ENCODE measurements around the gene TPM4. TPM values are rescaled to one million over a fixed set of nuclear protein-coding genes. Genes with fewer than 3 reads are reported as not detected.

TPM4 gene
- total and polyA plus RNA-seq, 2 of the 8 experiments (the other 6 are each of a cell fraction or from before 2014, with no cell fraction given) = 160 to 359 TPM

DNA sequence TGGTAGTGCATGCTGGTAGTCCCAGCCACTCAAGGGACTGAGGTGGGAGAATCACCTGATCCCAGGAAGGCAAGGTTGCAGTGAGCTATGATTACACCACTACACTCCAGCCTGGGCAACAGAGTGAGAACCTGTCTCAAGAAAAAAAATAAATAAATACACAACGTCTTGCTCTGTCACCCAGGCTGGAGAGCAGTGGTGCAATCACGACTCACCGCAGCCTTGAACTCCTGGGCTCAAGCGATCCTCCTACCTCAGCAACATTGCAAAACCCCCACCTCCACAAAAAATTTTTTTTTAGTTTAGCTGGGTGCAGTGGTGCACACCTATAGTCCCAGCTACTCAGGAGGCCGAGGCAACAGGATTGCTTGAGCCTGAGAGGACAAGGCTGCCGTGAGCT, 8.8 kb downstream of the TPM4 start:
- TF ChIP-seq EP300 (IDR thresholded peaks at IDR 0.05; ENCODE audit: borderline replicate concordance in 1 of 2, low read depth in 2 of 2, low read length in 2 of 2) (no peak), BRCA1 (IDR thresholded peaks at IDR 0.05; ENCODE audit: low read depth, low read length) (no peak), POLR2A (IDR thresholded peaks at IDR 0.05; ENCODE audit: control extremely low read depth in 1 of 2, low read depth in 2 of 2, low read length in 2 of 2) (no peak), CTBP2 (IDR thresholded peaks at IDR 0.05; ENCODE audit: borderline replicate concordance, insufficient read depth, insufficient read length, low read length) (no peak), CREB1 (IDR thresholded peaks at IDR 0.05) (no peak), POLR2AphosphoS5 (IDR thresholded peaks at IDR 0.05; ENCODE audit: low read depth, low read length) (peak; percentile 43)
- TF ChIP-seq, protein P1, sequence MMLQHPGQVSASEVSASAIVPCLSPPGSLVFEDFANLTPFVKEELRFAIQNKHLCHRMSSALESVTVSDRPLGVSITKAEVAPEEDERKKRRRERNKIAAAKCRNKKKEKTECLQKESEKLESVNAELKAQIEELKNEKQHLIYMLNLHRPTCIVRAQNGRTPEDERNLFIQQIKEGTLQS (IDR thresholded peaks at IDR 0.05; ENCODE audit: insufficient read depth, low read depth, low read length) = no peak
- TF ChIP-seq, protein P2, sequence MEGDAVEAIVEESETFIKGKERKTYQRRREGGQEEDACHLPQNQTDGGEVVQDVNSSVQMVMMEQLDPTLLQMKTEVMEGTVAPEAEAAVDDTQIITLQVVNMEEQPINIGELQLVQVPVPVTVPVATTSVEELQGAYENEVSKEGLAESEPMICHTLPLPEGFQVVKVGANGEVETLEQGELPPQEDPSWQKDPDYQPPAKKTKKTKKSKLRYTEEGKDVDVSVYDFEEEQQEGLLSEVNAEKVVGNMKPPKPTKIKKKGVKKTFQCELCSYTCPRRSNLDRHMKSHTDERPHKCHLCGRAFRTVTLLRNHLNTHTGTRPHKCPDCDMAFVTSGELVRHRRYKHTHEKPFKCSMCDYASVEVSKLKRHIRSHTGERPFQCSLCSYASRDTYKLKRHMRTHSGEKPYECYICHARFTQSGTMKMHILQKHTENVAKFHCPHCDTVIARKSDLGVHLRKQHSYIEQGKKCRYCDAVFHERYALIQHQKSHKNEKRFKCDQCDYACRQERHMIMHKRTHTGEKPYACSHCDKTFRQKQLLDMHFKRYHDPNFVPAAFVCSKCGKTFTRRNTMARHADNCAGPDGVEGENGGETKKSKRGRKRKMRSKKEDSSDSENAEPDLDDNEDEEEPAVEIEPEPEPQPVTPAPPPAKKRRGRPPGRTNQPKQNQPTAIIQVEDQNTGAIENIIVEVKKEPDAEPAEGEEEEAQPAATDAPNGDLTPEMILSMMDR (IDR thresholded peaks at IDR 0.05; ENCODE audit: control extremely low read depth in 1 of 3, insufficient read depth in 1 of 3, low read depth in 1 of 3, low read length in 3 of 3) = no peak
- Histone ChIP-seq H3K56ac (replicated peaks; ENCODE audit: insufficient read length, low read depth, low read length) (no peak overlapping the region), H2BK15ac (ENCODE audit: low read length) (no peak overlapping the region), H3K4me2 (ENCODE audit: insufficient read depth in 1 of 2, low read depth in 2 of 2, low read length in 2 of 2) (no peak overlapping the region), H2BK20ac (ENCODE audit: low read length) (no peak overlapping the region), H2AFZ (ENCODE audit: low read length) (no peak overlapping the region), H3K9ac (replicated peaks in 1 of 4; ENCODE audit: extremely low read depth in 1 of 4, low read depth in 3 of 4, low read length in 3 of 4) (no peak overlapping the region), H4K8ac (ENCODE audit: extremely low read depth, insufficient read depth, low read length) (no peak overlapping the region), H3K23me2 (ENCODE audit: low read depth, low read length) (no peaks in the 10 kb centered on the region), H3K79me2 (ENCODE audit: control insufficient read depth in 1 of 2, insufficient read depth in 2 of 2, low read length in 2 of 2) (peaks cover 7 to 39% of the 10 kb centered on the region in 2 experiments; a peak in 3 of 4 replicates), H3K23ac (ENCODE audit: insufficient read length) (no peak overlapping the region), H3K18ac (ENCODE audit: extremely low read depth, low read length) (no peak overlapping the region), H3K4me3 (ENCODE audit: extremely low read depth in 1 of 4, insufficient read depth in 2 of 4, low read depth in 3 of 4, low read length in 4 of 4) (no peak overlapping the region), H4K91ac (replicated peaks; ENCODE audit: insufficient read length, low read length) (no peak overlapping the region), H2BK120ac (replicated peaks; ENCODE audit: low read depth, low read length) (no peak overlapping the region), H4K5ac (ENCODE audit: insufficient read length, low read depth, low read length) (no peak overlapping the region), H2AK5ac (ENCODE audit: low read depth, low read length) (no peak overlapping the region), H3K27ac (ENCODE audit: low read depth, low read length) (no peak overlapping the region), H3K79me1 (ENCODE audit: low read depth, low read length) (peaks cover 9% of the 10 kb centered on the region), H2BK5ac (ENCODE audit: low read depth, low read length) (no peak overlapping the region), H4K20me1 (replicated peaks in 1 of 2; ENCODE audit: control insufficient read depth in 1 of 2, insufficient read depth in 2 of 2, low read length in 2 of 2) (peaks cover 1 to 12% of the 10 kb centered on the region in 2 experiments), H3K14ac (ENCODE audit: insufficient read length) (no peak overlapping the region), H3K27me3 (replicated peaks in 1 of 4; ENCODE audit: control insufficient read depth in 3 of 4, extremely low read depth in 1 of 4, insufficient read depth in 3 of 4, low read length in 3 of 4) (no peaks in the 10 kb centered on the region), H3K9me3 (ENCODE audit: insufficient read depth in 2 of 2, low read depth in 1 of 2, low read length in 1 of 2) (no peaks in the 10 kb centered on the region), H2BK12ac (ENCODE audit: low read depth, low read length) (no peak overlapping the region), H3K4me1 (replicated peaks in 1 of 4; ENCODE audit: control insufficient read depth in 3 of 4, insufficient read depth in 4 of 4, low read length in 3 of 4) (peaks cover 0 to 3% (median 0%) of the 10 kb centered on the region in 4 experiments; a peak in 1 of 7 replicates), H3K36me3 (ENCODE audit: control insufficient read depth in 2 of 4, insufficient read depth in 4 of 4, low read length in 3 of 4) (peaks cover 47 to 90% (median 76%) of the 10 kb centered on the region in 4 experiments), H3K4ac (replicated peaks; ENCODE audit: insufficient read length, low read depth, low read length) (no peak overlapping the region)
- CTCF ChIA-PET (ENCODE audit: partially characterized antibody) = interaction anchor here (0.7 to 2.1 kb wide), 6 partner anchors 9 to 1299 kb away, joined by 3 to 6 read pairs (median 4); no protein-coding TSS in a partner anchor
- FAIRE-seq (no peak), DNase-seq (ENCODE audit: low read depth in 1 of 2, low spot score in 2 of 2) (no peak)
- 89% methylated on average over 6 of the region's 6 CpGs; no CpG with 5 or more reads in 1 of the 2 experiments for WGBS, 2 experiments (ENCODE audit: extremely low coverage in 1 of 2, insufficient coverage in 1 of 2, insufficient read length in 1 of 2, insufficient replicate concordance in 2 of 2, low coverage in 1 of 2, low lambda C conversion rate in 2 of 2, missing lambda C conversion rate in 1 of 2)
- POLR2A ChIA-PET (ENCODE audit: partially characterized antibody) = interaction anchor here (0.8 to 37.0 kb wide), 3 partner anchors 4 to 19 kb away, joined by 3 to 582 read pairs (median 582); partner anchors contain the start of genes RAB8A and TPM4
